Ammon's horn (tissue), 1 donor: ENCODE data around the gene CPNE7.

Source experiments
- DNase-seq: peaks from one replicate; pipeline ENCODE4 v3.0.0-alpha.2; 2016; ENCODE audit warnings: low spot score

Gene CPNE7

GRCh38 chr16:89575247-89576152 lies at the start of gene CPNE7:
Gene CPNE7, plus strand, starts transcription at chr16:89575758. Its CDS starts 140 bp downstream, at chr16:89575898.
- DNase-seq, result no peak

GRCh38 chr16:89529097-89529496 lies 46.5 kb upstream of the CPNE7 start:
- DNase-seq, result no peak

DNA sequence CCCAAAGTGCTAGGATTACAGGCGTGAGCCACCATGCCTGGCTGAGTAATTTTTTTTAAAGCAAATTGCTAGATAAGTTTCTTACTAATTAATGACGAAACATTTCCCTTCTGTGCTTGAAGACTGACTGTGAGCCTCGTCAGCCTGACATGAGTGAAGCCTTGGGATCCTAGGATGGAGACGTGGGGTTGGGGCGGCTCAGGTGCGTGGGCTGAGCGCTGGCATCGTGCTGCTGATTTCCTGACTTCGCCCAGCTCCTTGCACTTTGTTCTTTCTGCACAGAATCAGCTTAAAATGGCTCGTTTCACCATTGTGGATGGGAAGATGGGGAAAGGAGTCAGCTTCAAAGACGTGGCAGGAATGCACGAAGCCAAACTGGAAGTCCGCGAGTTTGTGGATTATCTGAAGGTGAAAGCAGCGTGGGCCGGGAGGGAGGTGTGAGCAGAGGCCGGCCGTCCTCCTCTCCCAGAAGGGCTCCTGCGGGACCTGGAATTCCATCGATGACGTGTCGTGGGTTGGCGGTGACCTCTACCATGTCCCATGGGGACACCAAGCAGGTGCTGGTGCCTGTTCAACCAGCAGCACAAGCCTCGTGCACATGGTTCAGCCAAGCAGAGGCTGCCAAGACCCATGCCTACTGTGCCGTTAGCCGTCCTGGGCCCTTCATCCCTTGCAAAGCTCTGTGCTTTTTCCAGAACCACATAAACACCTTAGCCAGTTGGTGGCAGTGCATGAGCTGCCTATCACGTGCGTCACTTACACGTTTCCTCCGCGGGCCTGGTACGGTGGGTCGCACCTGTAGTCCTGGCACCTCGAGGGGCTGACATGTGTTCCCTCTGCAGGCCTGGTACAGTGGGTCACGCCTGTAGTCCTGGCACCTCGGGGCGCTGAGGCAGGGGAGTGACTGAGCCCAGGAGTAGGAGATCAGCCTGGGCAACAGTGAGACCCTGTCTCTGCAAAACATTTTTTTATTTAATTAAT lies 44.9 kb upstream of the CPNE7 start:
- no peak for DNase-seq

DNA sequence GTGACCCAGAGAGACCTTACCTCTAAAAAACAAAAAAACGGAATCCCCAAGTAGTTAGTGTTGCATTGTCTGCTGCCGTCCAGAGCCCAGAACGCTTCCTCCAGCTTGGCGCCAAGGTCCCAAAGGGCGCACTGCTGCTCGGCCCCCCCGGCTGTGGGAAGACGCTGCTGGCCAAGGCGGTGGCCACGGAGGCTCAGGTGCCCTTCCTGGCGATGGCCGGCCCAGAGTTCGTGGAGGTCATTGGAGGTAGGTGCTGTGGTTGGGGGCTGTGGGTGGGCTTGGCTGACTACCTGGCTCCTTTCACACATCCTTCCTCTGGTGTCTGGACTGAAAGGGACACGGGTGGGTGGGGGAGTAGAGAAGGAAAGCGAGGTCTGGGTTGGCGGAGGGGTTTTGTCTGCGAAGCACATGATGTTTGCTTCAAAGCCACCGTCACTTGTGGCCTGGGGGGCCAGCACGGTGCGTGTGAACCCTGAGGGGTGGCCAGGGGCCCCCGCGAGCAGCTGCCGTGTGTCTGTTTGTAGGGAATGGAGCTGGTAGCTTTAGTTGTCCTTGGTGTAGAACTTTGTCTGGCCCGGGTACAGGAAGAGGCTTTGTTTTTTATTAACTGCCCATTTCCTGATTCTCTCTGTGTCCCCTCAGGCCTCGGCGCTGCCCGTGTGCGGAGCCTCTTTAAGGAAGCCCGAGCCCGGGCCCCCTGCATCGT lies 43.6 kb upstream of the CPNE7 start:
- DNase-seq, result no peak

DNA sequence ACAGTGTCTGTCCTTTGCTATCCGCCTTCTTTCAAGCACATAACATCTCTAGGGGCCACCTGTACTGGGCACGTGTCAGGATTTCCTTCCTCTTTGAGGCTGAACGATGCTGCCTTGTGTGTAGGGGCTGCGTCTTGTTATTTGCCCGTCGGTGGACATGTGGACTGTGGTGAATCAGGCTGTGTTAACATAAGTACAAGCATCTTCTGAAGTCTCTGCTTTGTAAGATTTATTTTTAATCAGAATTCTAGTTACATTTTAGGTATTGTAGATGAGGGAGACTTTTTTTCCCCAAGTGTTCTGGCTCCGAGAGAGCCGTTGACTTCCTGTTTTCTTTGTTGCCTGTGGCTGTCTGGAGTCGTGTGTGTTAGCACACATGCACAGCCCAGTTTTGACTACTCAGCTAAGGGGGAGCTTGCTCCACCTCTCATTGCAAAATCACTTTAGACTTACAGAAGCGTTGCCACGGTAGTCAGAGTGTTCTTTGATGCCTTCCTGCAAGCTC lies 41.3 kb upstream of the CPNE7 start:
- peak; percentile 77 for DNase-seq

DNA sequence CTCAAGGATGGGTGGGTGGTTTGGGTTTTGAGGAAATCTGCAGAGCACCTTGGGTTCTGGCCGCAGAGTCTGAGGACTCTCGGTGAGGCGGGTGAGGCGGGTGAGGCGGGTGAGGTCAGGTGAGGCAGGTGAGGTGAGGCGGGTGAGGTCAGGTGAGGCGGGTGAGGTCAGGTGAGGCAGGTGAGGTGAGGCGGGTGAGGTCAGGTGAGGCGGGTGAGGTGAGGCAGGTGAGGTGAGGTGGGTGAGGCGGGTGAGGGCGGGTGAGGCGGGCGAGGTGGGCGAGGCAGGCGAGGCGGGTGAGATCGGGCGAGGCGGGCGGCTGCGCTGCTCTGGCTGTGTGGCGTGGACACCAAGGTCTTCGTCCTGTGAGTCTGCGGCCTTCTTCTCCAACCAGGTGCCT lies 39.2 kb upstream of the CPNE7 start:
- DNase-seq, result no peak

GRCh38 chr16:89536886-89537548 lies 38.5 kb upstream of the CPNE7 start:
- peak; percentile 87 for DNase-seq

- DNase-seq, result no peak
Observed at GRCh38 chr16:89537549-89537925, 38.0 kb upstream of the CPNE7 start.

- no peak for DNase-seq
Observed at GRCh38 chr16:89538286-89538685, 37.3 kb upstream of the CPNE7 start.

- DNase-seq, result no peak
Observed at GRCh38 chr16:89540557-89540956, 35.0 kb upstream of the CPNE7 start.

GRCh38 chr16:89541792-89542191 lies 33.8 kb upstream of the CPNE7 start:
- DNase-seq, result no peak

DNA sequence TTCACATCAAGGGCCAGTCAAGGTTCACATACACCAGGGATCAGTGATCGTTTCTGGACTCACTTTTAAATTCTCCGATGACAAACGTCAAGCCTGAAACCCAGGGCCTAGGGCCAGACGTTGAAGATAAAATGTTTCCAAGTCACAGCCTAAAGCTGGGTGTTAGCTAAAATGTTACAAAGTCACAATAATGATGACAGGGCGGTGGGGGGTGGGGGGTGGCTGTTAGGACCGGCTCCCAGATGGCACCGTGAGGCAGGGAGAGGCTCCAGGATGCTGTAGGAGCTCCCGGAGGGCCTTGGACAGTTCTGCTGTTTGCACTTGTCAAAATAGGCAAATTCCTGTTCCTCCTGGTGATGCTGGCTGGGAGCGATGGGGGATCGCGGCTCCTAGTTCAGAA lies 31.4 kb upstream of the CPNE7 start:
- no peak for DNase-seq

GRCh38 chr16:89544713-89545043 lies 30.9 kb upstream of the CPNE7 start:
- DNase-seq, result no peak

DNA sequence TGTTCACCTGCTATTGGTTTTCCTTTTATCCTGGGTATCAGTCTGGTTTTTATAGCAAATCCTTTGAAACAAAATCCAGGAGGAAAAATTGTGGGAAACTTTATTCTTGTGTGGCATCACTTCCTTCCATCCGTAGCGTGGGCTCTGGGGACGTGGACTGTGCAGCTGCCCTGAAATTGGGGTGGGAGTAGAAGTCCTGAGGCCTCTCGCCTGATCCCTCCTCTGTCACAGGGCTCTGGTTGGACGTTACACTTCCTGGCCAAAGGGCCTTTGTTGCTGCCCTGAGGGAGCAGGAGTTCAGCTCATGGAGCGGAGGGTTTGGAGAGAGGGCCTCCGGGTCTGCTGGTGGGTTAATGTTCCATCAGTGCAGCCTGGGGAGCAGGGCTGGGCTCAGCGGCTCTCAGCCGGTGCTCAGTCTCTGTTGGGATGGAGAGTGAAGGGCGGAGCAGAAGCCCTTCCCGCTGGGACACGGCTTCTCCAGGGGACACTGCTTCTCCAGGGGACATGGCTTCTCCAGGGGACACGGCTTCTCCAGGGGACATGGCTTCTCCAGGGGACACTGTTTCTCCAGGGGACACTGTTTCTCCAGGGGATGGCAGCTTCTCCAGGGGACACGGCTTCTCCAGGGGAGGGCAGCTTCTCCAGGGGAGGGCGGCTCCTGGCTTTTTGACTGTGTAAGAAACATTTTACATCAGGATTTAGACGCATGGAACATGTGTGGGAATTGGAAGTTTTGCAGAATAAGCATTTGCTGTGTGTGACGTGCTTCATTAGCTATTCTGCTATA lies 30.3 kb upstream of the CPNE7 start:
- no peak for DNase-seq

- no peak for DNase-seq
Observed at GRCh38 chr16:89545831-89546574, 29.6 kb upstream of the CPNE7 start.

GRCh38 chr16:89546781-89547180 lies 28.8 kb upstream of the CPNE7 start:
- DNase-seq, result no peak

DNA sequence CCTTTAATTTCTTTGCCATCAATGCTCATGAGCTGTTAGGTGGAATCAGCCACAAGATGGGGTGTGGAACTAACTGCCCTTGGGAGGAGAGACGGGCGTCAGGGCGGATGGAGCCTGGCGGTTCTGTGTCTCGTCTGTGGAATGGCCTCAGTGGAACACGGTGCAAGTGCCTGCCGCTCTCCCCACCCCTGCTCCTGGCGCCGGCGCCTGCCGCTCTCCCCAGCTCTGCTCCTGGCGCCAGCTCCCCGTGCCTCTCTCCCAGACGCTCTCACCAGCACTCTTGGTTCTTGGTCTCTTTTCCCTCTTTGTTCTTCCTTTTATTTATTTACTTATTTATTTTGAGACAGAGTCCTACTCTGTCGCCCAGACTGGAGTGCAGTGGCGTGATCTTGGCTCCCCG lies 28.3 kb upstream of the CPNE7 start:
- DNase-seq, result no peak

- no peak for DNase-seq
Observed at GRCh38 chr16:89547860-89548259, 27.7 kb upstream of the CPNE7 start.

GRCh38 chr16:89548344-89549006 lies 27.1 kb upstream of the CPNE7 start:
- no peak for DNase-seq
